MM.1S (cell line): Measurements from ENCODE around the gene COL5A1.

Source experiments
- DNase-seq: peaks from one replicate; pipeline ENCODE4 v3.0.0-alpha.2; 2015
- H2AFZ ChIP-seq: fragments of 300-600 bp; sonication (generic); 2 replicates; pipeline ENCODE4 v1.6.0; 2016; ENCODE audit warnings: antibody characterized with exemption, low read length
- H3F3A ChIP-seq: fragments of 300-600 bp; sonication (generic); 2 replicates; pipeline ENCODE4 v1.6.1; 2016; ENCODE audit warnings: mild to moderate bottlenecking, antibody characterized with exemption, low read length, moderate library complexity, mixed read lengths; ENCODE audit not compliant: insufficient read depth
- H3K27ac ChIP-seq: fragments of 300-600 bp; sonication (generic); 2 replicates; pipeline ENCODE4 v1.5.1; 2016; ENCODE audit warnings: mild to moderate bottlenecking, low read length
- H3K27me3 ChIP-seq: fragments of 300-600 bp; sonication (generic); replicated peaks from 2 replicates; pipeline ENCODE4 v1.6.0; 2016; ENCODE audit warnings: low read length; ENCODE audit not compliant: insufficient read depth
- H3K36me3 ChIP-seq: fragments of 300-600 bp; sonication (generic); replicated peaks from 2 replicates; pipeline ENCODE4 v1.6.1; 2016; ENCODE audit warnings: mild to moderate bottlenecking, low read length, mixed read lengths; ENCODE audit not compliant: insufficient read depth
- H3K4me1 ChIP-seq: fragments of 300-600 bp; sonication (generic); 2 replicates; pipeline ENCODE4 v1.6.1; 2016; ENCODE audit warnings: low read length, mixed read lengths
- H3K4me2 ChIP-seq: fragments of 300-600 bp; sonication (generic); 2 replicates; pipeline ENCODE4 v1.6.0; 2016; ENCODE audit warnings: low read depth, low read length
- H3K4me3 ChIP-seq: fragments of 300-600 bp; sonication (generic); 2 replicates; pipeline ENCODE4 v1.5.1; 2016; ENCODE audit warnings: low read length, mixed read lengths
- H3K79me2 ChIP-seq: fragments of 300-600 bp; sonication (generic); 2 replicates; pipeline ENCODE4 v1.6.1; 2016; ENCODE audit warnings: mixed run types, low read length, mixed read lengths
- H3K9ac ChIP-seq: fragments of 300-600 bp; sonication (generic); 2 replicates; pipeline ENCODE4 v1.6.1; 2016; ENCODE audit warnings: low read length, mixed read lengths
- H3K9me2 ChIP-seq: fragments of 300-600 bp; sonication (generic); replicated peaks from 2 replicates; pipeline ENCODE4 v1.6.1; 2016; ENCODE audit warnings: mild to moderate bottlenecking, low read length, mixed read lengths; ENCODE audit not compliant: insufficient read depth
- H3K9me3 ChIP-seq: fragments of 300-600 bp; sonication (generic); replicated peaks from 2 replicates; pipeline ENCODE4 v1.6.1; 2016; ENCODE audit warnings: mild to moderate bottlenecking, low read length, mixed read lengths; ENCODE audit not compliant: insufficient read depth
- H4K20me1 ChIP-seq: fragments of 300-600 bp; sonication (generic); 2 replicates; pipeline ENCODE4 v1.6.1; 2016; ENCODE audit warnings: mild to moderate bottlenecking, low read length, moderate library complexity, mixed read lengths; ENCODE audit not compliant: insufficient read depth
- CTCF ChIP-seq: fragments of 300-600 bp; sonication (generic); IDR thresholded peaks from 2 replicates; pipeline ENCODE4 v1.5.1; 2016; ENCODE audit warnings: antibody characterized with exemption, low read length, mixed read lengths
- EZH2 ChIP-seq: fragments of 300-600 bp; sonication (generic); optimal IDR thresholded peaks from 2 replicates; pipeline ENCODE3; 2017; ENCODE audit warnings: low read depth, mild to moderate bottlenecking, antibody characterized with exemption, low read length, mixed read lengths
- EZH2phosphoT487 ChIP-seq: fragments of 300-600 bp; sonication (generic); IDR thresholded peaks from 2 replicates; pipeline ENCODE4 v1.6.1; 2018; ENCODE audit warnings: antibody characterized with exemption, low read length

The COL5A1 gene

GRCh38 chr9:134597041-134597913, 44.3 kb upstream of the COL5A1 start:
- Histone ChIP-seq H3K9ac (no peak overlapping the region), H3K4me2 (no peak overlapping the region), H3K79me2 (no peaks in the 10 kb centered on the region), H3K36me3 (no peaks in the 10 kb centered on the region), H2AFZ (no peak overlapping the region), H3K4me3 (no peak overlapping the region), H4K20me1 (no peaks in the 10 kb centered on the region), H3K27me3 (peaks cover 89% of the 10 kb centered on the region), H3F3A (no peaks in the 10 kb centered on the region), H3K4me1 (no peaks in the 10 kb centered on the region), H3K9me3 (no peaks in the 10 kb centered on the region), H3K27ac (no peak overlapping the region), H3K9me2 (no peaks in the 10 kb centered on the region)
- DNase-seq = peak; percentile 28
- TF ChIP-seq CTCF (no peak), EZH2 (no peak), EZH2phosphoT487 (no peak)

- Histone ChIP-seq H4K20me1 (no peaks in the 10 kb centered on the region), H3K9ac (no peak overlapping the region), H3F3A (no peaks in the 10 kb centered on the region), H2AFZ (no peak overlapping the region), H3K9me3 (no peaks in the 10 kb centered on the region), H3K27ac (no peak overlapping the region), H3K27me3 (peaks cover 87% of the 10 kb centered on the region), H3K4me2 (no peak overlapping the region), H3K4me3 (no peak overlapping the region), H3K36me3 (no peaks in the 10 kb centered on the region), H3K4me1 (no peaks in the 10 kb centered on the region), H3K9me2 (no peaks in the 10 kb centered on the region), H3K79me2 (no peaks in the 10 kb centered on the region)
- TF ChIP-seq EZH2 (no peak), CTCF (no peak), EZH2phosphoT487 (no peak)
- DNase-seq = no peak
Observed at GRCh38 chr9:134597957-134598883, 43.4 kb upstream of the COL5A1 start.

- H3K9me3 ChIP-seq = no peaks in the 10 kb centered on the region
- H4K20me1 ChIP-seq = no peaks in the 10 kb centered on the region
- no peaks in the 10 kb centered on the region for H3K4me1 ChIP-seq
- H3F3A ChIP-seq = no peaks in the 10 kb centered on the region
- no peak overlapping the region for H3K4me3 ChIP-seq
- no peak for DNase-seq
- no peak overlapping the region for H3K27ac ChIP-seq
- H3K27me3 ChIP-seq = peaks cover 86% of the 10 kb centered on the region
- TF ChIP-seq EZH2phosphoT487 (no peak), EZH2 (no peak), CTCF (no peak)
- H3K79me2 ChIP-seq = no peaks in the 10 kb centered on the region
- no peak overlapping the region for H2AFZ ChIP-seq
- H3K9ac ChIP-seq = no peak overlapping the region
- H3K9me2 ChIP-seq = no peaks in the 10 kb centered on the region
- no peak overlapping the region for H3K4me2 ChIP-seq
- no peaks in the 10 kb centered on the region for H3K36me3 ChIP-seq
Observed at GRCh38 chr9:134598884-134599245, 42.7 kb upstream of the COL5A1 start.
